B cell (primary cell): Measurements from ENCODE around the gene PITX3. TPM values are rescaled to one million over a fixed set of nuclear protein-coding genes. Genes with fewer than 3 reads are reported as not detected.

Source experiments
- ATAC-seq: fragments of 200-7000 bp; cut with Tn5 transposase; one replicate; pipeline ENCODE4 v1.10.0; 2021; ENCODE audit warnings: low read depth, mild to moderate bottlenecking, moderate number of reproducible peaks, moderate library complexity
- CTCF ChIA-PET: fragments of 350-600 bp; sonication (Branson Sonifier 250); formaldehyde crosslinking; loops from one replicate; lab custom pipeline; 2021; ENCODE audit warnings: antibody characterized with exemption, inconsistent platforms; lab: Charles Lee
- POLR2A ChIA-PET: fragments of 350-600 bp; sonication (Branson Sonifier 250); formaldehyde crosslinking; loops from one replicate; lab custom pipeline; 2021; ENCODE audit warnings: antibody characterized with exemption; lab: Charles Lee
- DNase-seq: peaks from one replicate; pipeline ENCODE4 v3.0.0; 2013
- H2AFZ ChIP-seq: 2 replicates; pipeline ENCODE4 v1.6.1; 2012; ENCODE audit warnings: mild to moderate bottlenecking, low read depth, low read length; ENCODE audit not compliant: insufficient read depth, poor library complexity, severe bottlenecking
- H3K27ac ChIP-seq, 2 donors: 1 replicate in 1 of 2; 2 replicates in 1 of 2; pipeline ENCODE4 v1.5.1; 2012 to 2013; ENCODE audit warnings: low read length in 2 of 2, mild to moderate bottlenecking in 2 of 2, moderate library complexity in 1 of 2
- H3K27me3 ChIP-seq, 4 experiments: fragments of 200-600 bp in 1 of 4; sonication (generic) in 1 of 4; replicated peaks in 1 of 4; 1 replicate in 2 of 4; 2 replicates in 2 of 4; pipeline versions ENCODE4 v1.6.1 to v1.7.0; 2013 to 2016; ENCODE audit warnings: low read length in 3 of 4, mild to moderate bottlenecking in 2 of 4, mixed read lengths in 1 of 4, moderate library complexity in 1 of 4; ENCODE audit not compliant: insufficient read depth in 4 of 4, control insufficient read depth in 3 of 4; ENCODE audit errors: control extremely low read depth in 1 of 4
- H3K36me3 ChIP-seq, 2 experiments: replicated peaks in 1 of 2; 1 replicate in 1 of 2; 2 replicates in 1 of 2; pipeline versions ENCODE4 v1.6.1 to v1.7.1; 2013; ENCODE audit warnings: low read length in 1 of 2; ENCODE audit not compliant: insufficient read depth in 2 of 2, control insufficient read depth in 1 of 2; ENCODE audit errors: control extremely low read depth in 1 of 2, extremely low read depth in 1 of 2
- H3K4me1 ChIP-seq, 2 donors: fragments of 200-600 bp in 1 of 2; sonication (generic) in 1 of 2; 1 replicate in 1 of 2; 2 replicates in 1 of 2; pipeline versions ENCODE4 v1.5.1 to v1.6.1; 2013 to 2017; ENCODE audit warnings: low read length in 2 of 2; ENCODE audit not compliant: control insufficient read depth in 2 of 2, insufficient read depth in 2 of 2
- H3K4me2 ChIP-seq: replicated peaks from 2 replicates; pipeline ENCODE3; 2012; ENCODE audit warnings: mild to moderate bottlenecking, low read depth, low read length; ENCODE audit not compliant: poor library complexity, severe bottlenecking
- H3K4me3 ChIP-seq, 5 experiments: fragments of 200-600 bp in 1 of 5; sonication (generic) in 1 of 5; 1 replicate in 3 of 5; 2 replicates in 2 of 5; pipeline versions ENCODE4 v1.5.1 to v1.7.0; 2011 to 2016; ENCODE audit warnings: low read length in 4 of 5, mild to moderate bottlenecking in 4 of 5, low read depth in 2 of 5, control low read depth in 1 of 5, moderate library complexity in 1 of 5; ENCODE audit not compliant: insufficient read depth in 1 of 5; ENCODE audit errors: control extremely low read depth in 1 of 5, extremely low read depth in 1 of 5
- H3K79me2 ChIP-seq: fragments of 200-600 bp; sonication (generic); one replicate; pipeline ENCODE4 v1.6.0; 2016; ENCODE audit warnings: low read length; ENCODE audit not compliant: control insufficient read depth, insufficient read depth
- H3K9ac ChIP-seq: fragments of 200-600 bp; sonication (generic); 2 replicates; pipeline ENCODE4 v1.6.1; 2017; ENCODE audit warnings: mild to moderate bottlenecking, low read length, moderate library complexity
- H3K9me3 ChIP-seq, 3 donors: one replicate each; pipeline versions ENCODE4 v1.6.1 to v1.7.1; 2013; ENCODE audit warnings: low read length in 2 of 3; ENCODE audit not compliant: control insufficient read depth in 2 of 3, insufficient read depth in 1 of 3; ENCODE audit errors: control extremely low read depth in 1 of 3
- H4K20me1 ChIP-seq: 2 replicates; pipeline ENCODE4 v1.6.0; 2012; ENCODE audit warnings: mild to moderate bottlenecking, low read length; ENCODE audit not compliant: insufficient read depth, control insufficient read depth, poor library complexity, severe bottlenecking
- H3K27ac Mint-ChIP-seq: one replicate; pipeline ENCODE4 v1.8.0; 2021; ENCODE audit warnings: mixed read lengths
- H3K27me3 Mint-ChIP-seq: one replicate; pipeline ENCODE4 v1.8.0; 2021; ENCODE audit warnings: mixed read lengths
- H3K4me1 Mint-ChIP-seq: one replicate; pipeline ENCODE4 v1.8.0; 2021; ENCODE audit warnings: mixed read lengths
- H3K4me3 Mint-ChIP-seq: one replicate; pipeline ENCODE4 v1.8.0; 2021; ENCODE audit warnings: mixed read lengths
- H3K9me3 Mint-ChIP-seq: one replicate; pipeline ENCODE4 v1.8.0; 2022; ENCODE audit warnings: mixed read lengths; ENCODE audit not compliant: insufficient read depth
- EZH2 ChIP-seq: IDR thresholded peaks from 2 replicates; pipeline ENCODE4 v1.6.1; 2012; ENCODE audit warnings: borderline replicate concordance, low read depth, mild to moderate bottlenecking, moderate library complexity, low read length; ENCODE audit not compliant: insufficient read depth, poor library complexity, severe bottlenecking
- intact Hi-C: fragments of 100-400 bp; cut with micrococcal nuclease; formaldehyde crosslinking; loops from one replicate; pipeline ENCODE4 v1.10.0; 2022
- polyA plus RNA-seq: library from polyadenylated mRNA; depleted of rRNA; stranded (reverse); fragments of >200 nt; gene quantifications from 2 replicates; pipeline ENCODE4 v1.2.3, GENCODE V29; 2012
- total RNA-seq, 2 donors: library from RNA; stranded (reverse); fragments of 120-200 nt in 1 of 2; gene quantifications; 1 replicate in 1 of 2; 2 replicates in 1 of 2; pipeline versions ENCODE4 v1.2.3 to v1.2.4, GENCODE V29; 2013 to 2022
- TF ChIP-seq, protein P1 (sequence below): fragments of 200-600 bp; IDR thresholded peaks from one replicate; pipeline ENCODE4 v1.8.0; 2022; ENCODE audit warnings: antibody characterized with exemption, mild to moderate bottlenecking

PITX3 gene
- total and polyA plus RNA-seq, 2 donors (not counting 1 experiment from before 2014, with no cell fraction given), result not detected

GRCh38 chr10:102268375-102268888, 27.1 kb upstream of the PITX3 start:
- Histone ChIP-seq H3K27me3 (no peaks in the 10 kb centered on the region), H3K79me2 (peaks cover 87% of the 10 kb centered on the region), H3K36me3 (peaks cover 0 to 21% of the 10 kb centered on the region in 2 experiments), H3K4me2 (no peak overlapping the region), H4K20me1 (peaks cover 49% of the 10 kb centered on the region), H3K9me3 (no peaks in the 10 kb centered on the region), H3K4me3 (no peak overlapping the region), H3K4me1 (no peaks in the 10 kb centered on the region), H2AFZ (no peak overlapping the region), H3K27ac (no peak overlapping the region), H3K9ac (no peak overlapping the region)
- Mint-ChIP-seq H3K27me3 (no peaks in the 10 kb centered on the region), H3K27ac (peak overlapping the region; percentile 32), H3K4me1 (peaks cover 20% of the 10 kb centered on the region), H3K9me3 (no peaks in the 10 kb centered on the region), H3K4me3 (no peak overlapping the region)
- TF ChIP-seq, protein P1, sequence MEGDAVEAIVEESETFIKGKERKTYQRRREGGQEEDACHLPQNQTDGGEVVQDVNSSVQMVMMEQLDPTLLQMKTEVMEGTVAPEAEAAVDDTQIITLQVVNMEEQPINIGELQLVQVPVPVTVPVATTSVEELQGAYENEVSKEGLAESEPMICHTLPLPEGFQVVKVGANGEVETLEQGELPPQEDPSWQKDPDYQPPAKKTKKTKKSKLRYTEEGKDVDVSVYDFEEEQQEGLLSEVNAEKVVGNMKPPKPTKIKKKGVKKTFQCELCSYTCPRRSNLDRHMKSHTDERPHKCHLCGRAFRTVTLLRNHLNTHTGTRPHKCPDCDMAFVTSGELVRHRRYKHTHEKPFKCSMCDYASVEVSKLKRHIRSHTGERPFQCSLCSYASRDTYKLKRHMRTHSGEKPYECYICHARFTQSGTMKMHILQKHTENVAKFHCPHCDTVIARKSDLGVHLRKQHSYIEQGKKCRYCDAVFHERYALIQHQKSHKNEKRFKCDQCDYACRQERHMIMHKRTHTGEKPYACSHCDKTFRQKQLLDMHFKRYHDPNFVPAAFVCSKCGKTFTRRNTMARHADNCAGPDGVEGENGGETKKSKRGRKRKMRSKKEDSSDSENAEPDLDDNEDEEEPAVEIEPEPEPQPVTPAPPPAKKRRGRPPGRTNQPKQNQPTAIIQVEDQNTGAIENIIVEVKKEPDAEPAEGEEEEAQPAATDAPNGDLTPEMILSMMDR, result no peak
- TF ChIP-seq EZH2, result no peak
- POLR2A ChIA-PET, result no interaction called here
- CTCF ChIA-PET, result no interaction called here
- DNase-seq, result no peak
- no peak for ATAC-seq
- intact Hi-C loops, result no loop called here

GRCh38 chr10:102267748-102268147, 26.4 kb upstream of the PITX3 start:
- H3K4me1 ChIP-seq, result no peaks in the 10 kb centered on the region
- H2AFZ ChIP-seq, result no peak overlapping the region
- peaks cover 52% of the 10 kb centered on the region for H4K20me1 ChIP-seq
- H3K9me3 ChIP-seq, result no peaks in the 10 kb centered on the region
- ChIA-PET CTCF (no interaction called here), POLR2A (no interaction called here)
- H3K27ac ChIP-seq, result no peak overlapping the region
- no peak for DNase-seq
- H3K9me3 Mint-ChIP-seq, result no peaks in the 10 kb centered on the region
- no peak overlapping the region for H3K4me2 ChIP-seq
- H3K36me3 ChIP-seq, result peaks cover 1 to 28% of the 10 kb centered on the region in 2 experiments
- no peak overlapping the region for H3K4me3 Mint-ChIP-seq
- no peak for ATAC-seq
- no peaks in the 10 kb centered on the region for H3K27me3 Mint-ChIP-seq
- peaks cover 21% of the 10 kb centered on the region for H3K4me1 Mint-ChIP-seq
- TF ChIP-seq, protein P1, result no peak
- no peak for TF ChIP-seq EZH2
- H3K4me3 ChIP-seq, result no peak overlapping the region
- H3K27ac Mint-ChIP-seq, result peak overlapping the region; percentile 32
- H3K79me2 ChIP-seq, result peaks cover 87% of the 10 kb centered on the region
- no peaks in the 10 kb centered on the region for H3K27me3 ChIP-seq
- intact Hi-C loops, result no loop called here
- H3K9ac ChIP-seq, result no peak overlapping the region
